ENCODE results near the gene RHOT1. TPM values are rescaled to one million over a fixed set of nuclear protein-coding genes. Genes with fewer than 3 reads are reported as not detected.

RHOT1 gene
- total and polyA plus RNA-seq, 2 experiments from 2014 or later: 25.2 to 31.9 TPM

DNA sequence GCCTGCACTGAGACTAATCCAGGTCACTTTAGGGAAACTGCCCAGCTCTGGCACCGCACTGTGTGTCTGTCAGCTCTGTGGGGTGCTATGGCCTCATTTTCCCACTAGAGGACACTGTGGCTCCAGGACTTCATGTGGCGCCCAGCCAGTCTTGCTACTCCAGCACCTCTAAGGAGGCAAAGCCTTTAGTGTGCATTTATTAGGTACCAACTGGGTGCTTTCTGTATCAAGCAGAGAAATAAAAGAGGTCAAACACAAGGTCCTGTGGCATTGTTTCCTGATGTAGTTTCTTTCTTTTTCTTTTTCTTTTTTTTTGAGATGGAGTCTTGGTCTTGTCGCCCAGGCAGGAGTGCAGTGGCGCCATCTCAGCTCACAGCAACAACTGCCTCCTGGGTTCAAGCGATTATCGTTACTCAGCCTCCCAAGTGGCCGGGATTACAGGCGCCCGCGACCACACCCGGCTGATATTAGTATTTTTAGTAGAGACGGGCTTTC is 110.9 kb downstream of the RHOT1 start:
- Histone ChIP-seq H3F3A (ENCODE audit: insufficient read depth) (no peaks in the 10 kb centered on the region), H3K9me3 (ENCODE audit: low read depth) (no peaks in the 10 kb centered on the region), H3K36me3 (ENCODE audit: low read depth) (no peaks in the 10 kb centered on the region), H3K9me2 (ENCODE audit: insufficient read depth) (no peaks in the 10 kb centered on the region), H3K9ac (no peak overlapping the region), H3K27me3 (replicated peaks; ENCODE audit: insufficient read depth) (no peaks in the 10 kb centered on the region), H4K20me1 (ENCODE audit: insufficient read depth) (no peaks in the 10 kb centered on the region), H2AFZ (no peak overlapping the region), H3K4me3 (no peak overlapping the region), H3K27ac (no peak overlapping the region), H3K4me2 (ENCODE audit: unreplicated experiment) (no peak overlapping the region), H3K79me2 (ENCODE audit: insufficient read depth) (no peaks in the 10 kb centered on the region), H3K4me1 (ENCODE audit: insufficient read depth) (0 out of 2 replicates have a peak, but pooled peaks cover 6% of the 10 kb centered on the region)
- DNase-seq: peak; percentile 89
- TF ChIP-seq EZH2phosphoT487 (IDR thresholded peaks at IDR 0.05; ENCODE audit: insufficient read depth, low read depth) (no peak), EZH2 (IDR thresholded peaks at IDR 0.05; ENCODE audit: insufficient read depth, poor library complexity, severe bottlenecking) (no peak)
- WGBS, 2 experiments (ENCODE audit: low coverage in 1 of 2, low lambda C conversion rate in 2 of 2, missing lambda C conversion rate in 2 of 2): 47 to 58% methylated on average over 12 of the region's 12 CpGs
- in situ Hi-C loops (cut with MboI): loop anchor here (5.0 kb wide), 1 partner anchor 74 kb away; no protein-coding TSS in a partner anchor

DNA sequence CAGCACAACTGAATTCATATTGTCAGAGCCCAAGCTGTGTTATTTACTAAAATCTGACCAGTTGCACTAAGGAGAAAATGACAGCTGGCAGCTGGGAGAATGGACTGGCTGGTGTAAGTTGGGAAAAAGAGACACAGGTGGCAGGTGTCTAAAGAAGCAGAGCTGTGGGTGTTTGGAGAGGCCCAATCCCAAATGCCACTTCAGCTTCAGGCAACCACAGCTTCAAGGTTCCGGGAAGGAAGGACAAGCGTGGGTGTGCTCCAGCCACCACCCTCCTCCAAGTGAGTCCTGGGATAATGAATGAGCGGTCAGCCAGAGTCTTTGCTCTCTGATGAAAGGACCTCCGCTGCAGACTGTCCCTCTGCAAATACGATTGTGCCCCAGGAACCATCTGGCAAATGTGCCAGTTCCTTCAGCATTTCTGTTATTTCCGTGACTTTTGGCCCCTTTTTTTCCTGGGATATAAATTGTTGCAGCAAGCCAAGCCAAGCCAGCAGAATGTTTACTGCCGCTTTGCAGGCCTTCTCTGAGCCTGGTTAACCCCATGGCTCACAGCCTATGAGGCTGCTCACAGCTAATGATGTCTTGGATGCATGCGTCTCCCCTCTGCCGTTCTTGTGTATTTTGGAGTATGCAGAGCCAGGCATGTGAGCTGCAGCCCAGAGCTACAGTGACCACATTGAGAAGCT is 113.9 kb downstream of the RHOT1 start:
- Histone ChIP-seq H2AFZ (no peak overlapping the region), H3K9ac (no peak overlapping the region), H3K79me2 (ENCODE audit: insufficient read depth) (no peaks in the 10 kb centered on the region), H3K9me3 (ENCODE audit: low read depth) (no peaks in the 10 kb centered on the region), H4K20me1 (ENCODE audit: insufficient read depth) (no peaks in the 10 kb centered on the region), H3K36me3 (ENCODE audit: low read depth) (no peaks in the 10 kb centered on the region), H3K27me3 (replicated peaks; ENCODE audit: insufficient read depth) (no peaks in the 10 kb centered on the region; the same call in 1 of the 2 replicates), H3K9me2 (ENCODE audit: insufficient read depth) (no peaks in the 10 kb centered on the region), H3K4me1 (ENCODE audit: insufficient read depth) (0 out of 2 replicates have a peak, but pooled peaks cover 6% of the 10 kb centered on the region), H3K4me2 (ENCODE audit: unreplicated experiment) (no peak overlapping the region), H3K27ac (no peak overlapping the region), H3F3A (ENCODE audit: insufficient read depth) (no peaks in the 10 kb centered on the region), H3K4me3 (no peak overlapping the region)
- in situ Hi-C loops (cut with MboI): no loop called here
- WGBS, 2 experiments (ENCODE audit: low coverage in 1 of 2, low lambda C conversion rate in 2 of 2, missing lambda C conversion rate in 2 of 2): 45 to 46% methylated on average over 9 of the region's 9 CpGs
- peak; percentile 29 for DNase-seq
- TF ChIP-seq EZH2phosphoT487 (IDR thresholded peaks at IDR 0.05; ENCODE audit: insufficient read depth, low read depth) (no peak), EZH2 (IDR thresholded peaks at IDR 0.05; ENCODE audit: insufficient read depth, poor library complexity, severe bottlenecking) (no peak)

DNA sequence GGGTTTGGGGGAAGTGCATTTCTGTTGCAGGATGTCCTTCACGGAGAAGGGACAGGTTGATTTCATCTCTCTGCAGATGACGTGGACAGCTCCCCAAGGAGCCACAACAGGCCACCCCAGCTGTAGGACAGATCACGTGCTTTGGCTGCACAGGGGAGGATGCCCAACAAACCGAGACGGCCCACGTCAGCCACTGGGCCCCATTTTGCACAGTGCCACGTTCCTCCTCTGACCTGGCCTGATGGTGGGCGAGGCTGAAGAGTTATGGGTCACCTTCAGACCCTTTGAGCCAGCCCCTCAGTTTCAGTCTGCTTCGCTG is 114.4 kb downstream of the RHOT1 start:
- Histone ChIP-seq H3F3A (ENCODE audit: insufficient read depth) (no peaks in the 10 kb centered on the region), H3K4me3 (no peak overlapping the region), H3K79me2 (ENCODE audit: insufficient read depth) (no peaks in the 10 kb centered on the region), H3K27ac (no peak overlapping the region), H3K36me3 (ENCODE audit: low read depth) (no peaks in the 10 kb centered on the region), H4K20me1 (ENCODE audit: insufficient read depth) (no peaks in the 10 kb centered on the region), H3K4me1 (ENCODE audit: insufficient read depth) (0 out of 2 replicates have a peak, but pooled peaks cover 6% of the 10 kb centered on the region), H3K9me3 (ENCODE audit: low read depth) (no peaks in the 10 kb centered on the region), H3K9me2 (ENCODE audit: insufficient read depth) (no peaks in the 10 kb centered on the region), H2AFZ (no peak overlapping the region), H3K4me2 (ENCODE audit: unreplicated experiment) (no peak overlapping the region), H3K27me3 (replicated peaks; ENCODE audit: insufficient read depth) (peaks cover 2% of the 10 kb centered on the region; the same call in 1 of the 2 replicates), H3K9ac (no peak overlapping the region)
- no peak for DNase-seq
- WGBS, 2 experiments (ENCODE audit: low coverage in 1 of 2, low lambda C conversion rate in 2 of 2, missing lambda C conversion rate in 2 of 2): 72 to 75% methylated on average over 9 of the region's 9 CpGs
- no peak for TF ChIP-seq EZH2phosphoT487 (IDR thresholded peaks at IDR 0.05; ENCODE audit: insufficient read depth, low read depth)
- no peak for TF ChIP-seq EZH2 (IDR thresholded peaks at IDR 0.05; ENCODE audit: insufficient read depth, poor library complexity, severe bottlenecking)
- in situ Hi-C loops (cut with MboI): no loop called here

DNA sequence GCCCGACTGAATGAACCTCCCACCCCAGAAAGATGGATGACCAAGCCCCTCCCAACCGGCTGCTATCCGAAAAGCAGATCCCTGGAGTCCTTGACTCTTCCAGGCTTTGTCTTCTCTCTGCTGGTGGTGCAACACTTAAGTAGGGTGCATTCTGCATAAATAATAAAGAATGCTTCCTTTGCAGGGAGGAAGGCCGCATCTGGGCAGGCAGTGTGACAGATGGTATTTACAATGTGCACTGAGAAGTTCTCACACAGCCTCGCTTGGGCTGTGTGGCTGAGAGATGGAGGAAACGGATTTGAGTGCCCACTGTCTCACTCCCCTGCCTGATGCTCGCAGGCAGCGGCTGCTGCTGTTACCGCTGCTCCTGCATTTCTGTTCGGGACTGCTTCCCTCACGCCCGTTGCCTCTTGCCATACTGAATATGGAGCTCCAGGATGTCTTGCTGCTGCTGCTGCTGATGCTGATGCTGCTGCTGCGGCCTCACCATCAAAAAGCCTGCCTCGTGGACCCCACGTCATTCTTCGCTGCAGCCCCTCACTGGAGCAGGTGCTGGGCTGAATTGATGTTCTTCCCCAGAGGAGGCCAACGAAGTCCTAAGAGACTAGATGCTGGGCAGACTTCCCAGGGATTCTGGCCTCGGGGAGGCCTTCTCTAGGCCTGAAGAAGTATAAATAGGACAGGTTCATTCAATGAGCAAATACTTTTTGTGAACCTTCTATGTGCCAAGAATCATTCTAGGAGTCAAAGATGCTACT is 116.3 kb downstream of the RHOT1 start:
- H3K4me1 ChIP-seq (ENCODE audit: insufficient read depth): 0 out of 2 replicates have a peak, but pooled peaks cover 6% of the 10 kb centered on the region
- WGBS, 2 experiments (ENCODE audit: low coverage in 1 of 2, low lambda C conversion rate in 2 of 2, missing lambda C conversion rate in 2 of 2): 69 to 70% methylated on average over 18 of the region's 18 CpGs
- H3K36me3 ChIP-seq (ENCODE audit: low read depth): no peaks in the 10 kb centered on the region
- no peak overlapping the region for H2AFZ ChIP-seq
- H3K4me3 ChIP-seq: no peak overlapping the region
- no peak overlapping the region for H3K4me2 ChIP-seq (ENCODE audit: unreplicated experiment)
- peaks cover 13% of the 10 kb centered on the region for H3K27me3 ChIP-seq (replicated peaks; ENCODE audit: insufficient read depth)
- H3K9ac ChIP-seq: no peak overlapping the region
- no peaks in the 10 kb centered on the region for H3K79me2 ChIP-seq (ENCODE audit: insufficient read depth)
- no peak overlapping the region for H3K27ac ChIP-seq
- H3F3A ChIP-seq (ENCODE audit: insufficient read depth): no peaks in the 10 kb centered on the region
- no peaks in the 10 kb centered on the region for H3K9me3 ChIP-seq (ENCODE audit: low read depth)
- no peaks in the 10 kb centered on the region for H4K20me1 ChIP-seq (ENCODE audit: insufficient read depth)
- in situ Hi-C loops (cut with MboI): no loop called here
- H3K9me2 ChIP-seq (ENCODE audit: insufficient read depth): no peaks in the 10 kb centered on the region
- DNase-seq: no peak
- TF ChIP-seq EZH2 (IDR thresholded peaks at IDR 0.05; ENCODE audit: insufficient read depth, poor library complexity, severe bottlenecking) (no peak), EZH2phosphoT487 (IDR thresholded peaks at IDR 0.05; ENCODE audit: insufficient read depth, low read depth) (no peak)

All from GM23248 (cell line).